OCI-LY3 (cell line): ENCODE results near the gene GRIK4.

Source experiments
- EZH2phosphoT487 ChIP-seq: fragments of 200-600 bp; shearing (Covaris generic); IDR thresholded peaks from 2 replicates; pipeline ENCODE4 v1.6.1; 2018; ENCODE audit warnings: antibody characterized with exemption, mixed run types, low read depth
- TF ChIP-seq, protein P1 (sequence below): fragments of 200-600, 300-600 bp; sonication (generic); IDR thresholded peaks from 2 replicates; pipeline ENCODE4 v1.5.1; 2014; ENCODE audit warnings: antibody characterized with exemption, low read length, low read depth

DNA sequence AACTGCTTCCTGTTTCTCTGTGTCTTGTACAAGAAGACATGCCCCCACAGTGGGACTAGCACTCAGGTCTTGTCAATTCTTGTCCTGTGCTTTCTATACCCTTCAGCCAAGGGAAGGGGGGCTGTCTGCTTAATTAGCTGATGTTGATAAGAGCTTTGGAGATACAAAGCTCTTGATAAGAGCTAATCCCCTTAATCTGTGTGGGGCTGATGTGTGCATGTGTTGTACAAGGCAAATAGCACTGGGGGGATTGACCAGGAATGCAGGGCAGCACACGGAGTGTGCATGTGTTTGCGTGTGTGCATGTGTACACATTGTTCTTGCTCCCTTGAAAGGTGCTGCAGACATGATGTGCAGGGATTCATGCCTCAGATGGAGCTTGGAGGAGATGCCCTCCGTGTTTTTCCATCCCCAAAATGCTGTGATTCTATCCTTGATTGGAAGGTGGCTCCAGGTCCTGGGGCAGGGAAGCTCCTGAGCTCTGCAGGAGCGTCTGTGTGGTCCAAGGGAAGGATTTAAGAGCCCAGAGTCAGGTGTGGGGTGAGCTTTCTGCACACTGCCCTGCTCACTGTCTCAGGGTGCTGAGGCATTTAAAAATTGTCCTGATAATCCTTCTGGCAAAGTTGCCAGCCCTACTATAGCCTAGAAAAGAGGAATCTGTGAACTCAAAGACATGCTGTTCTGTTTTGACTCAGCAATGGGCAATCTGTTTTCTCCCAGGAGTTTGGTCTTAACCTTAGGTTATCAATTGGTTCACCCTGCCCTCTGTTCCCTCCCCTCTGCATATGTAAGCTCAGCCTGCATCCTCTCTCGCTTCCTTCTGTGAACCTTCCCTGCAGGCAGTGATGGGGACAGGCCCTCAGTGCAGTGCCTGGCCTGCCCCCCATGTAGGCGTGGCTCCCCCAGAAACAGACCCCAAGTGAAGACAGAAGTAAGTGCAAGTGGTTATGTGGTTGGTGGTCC is 102.0 kb downstream of the GRIK4 start:
- TF ChIP-seq, protein P1, sequence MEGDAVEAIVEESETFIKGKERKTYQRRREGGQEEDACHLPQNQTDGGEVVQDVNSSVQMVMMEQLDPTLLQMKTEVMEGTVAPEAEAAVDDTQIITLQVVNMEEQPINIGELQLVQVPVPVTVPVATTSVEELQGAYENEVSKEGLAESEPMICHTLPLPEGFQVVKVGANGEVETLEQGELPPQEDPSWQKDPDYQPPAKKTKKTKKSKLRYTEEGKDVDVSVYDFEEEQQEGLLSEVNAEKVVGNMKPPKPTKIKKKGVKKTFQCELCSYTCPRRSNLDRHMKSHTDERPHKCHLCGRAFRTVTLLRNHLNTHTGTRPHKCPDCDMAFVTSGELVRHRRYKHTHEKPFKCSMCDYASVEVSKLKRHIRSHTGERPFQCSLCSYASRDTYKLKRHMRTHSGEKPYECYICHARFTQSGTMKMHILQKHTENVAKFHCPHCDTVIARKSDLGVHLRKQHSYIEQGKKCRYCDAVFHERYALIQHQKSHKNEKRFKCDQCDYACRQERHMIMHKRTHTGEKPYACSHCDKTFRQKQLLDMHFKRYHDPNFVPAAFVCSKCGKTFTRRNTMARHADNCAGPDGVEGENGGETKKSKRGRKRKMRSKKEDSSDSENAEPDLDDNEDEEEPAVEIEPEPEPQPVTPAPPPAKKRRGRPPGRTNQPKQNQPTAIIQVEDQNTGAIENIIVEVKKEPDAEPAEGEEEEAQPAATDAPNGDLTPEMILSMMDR, result no peak
- no peak for TF ChIP-seq EZH2phosphoT487
